A549 (cell line): ENCODE measurements around the gene CASTOR1.

Experiments
- CHD4 ChIP-seq: fragments of 200-600 bp; sonication (generic); IDR thresholded peaks from 2 replicates; pipeline ENCODE4 v1.6.1; 2016; ENCODE audit warnings: antibody characterized with exemption, mild to moderate bottlenecking, borderline replicate concordance
- EP300 ChIP-seq, 2 experiments: fragments of >200 bp; sonication (Bioruptor Twin); formaldehyde crosslinking; IDR thresholded peaks; 2 replicates in 1 of 2; 3 replicates in 1 of 2; pipeline ENCODE4 v1.6.1; 2016 to 2017
- MAZ ChIP-seq: fragments of 150-350 bp; IDR thresholded peaks from 2 replicates; pipeline ENCODE4 v1.6.1; 2014; ENCODE audit warnings: antibody characterized with exemption, low read depth, low read length, borderline replicate concordance
- POLR2A ChIP-seq: IDR thresholded peaks from 2 replicates; pipeline ENCODE4 v1.6.1; 2012; ENCODE audit warnings: mild to moderate bottlenecking, low read length
- TFCP2L1 ChIP-seq: fragments of 250-450 bp; sonication (Bioruptor Pico); IDR thresholded peaks from 2 replicates; pipeline ENCODE4 v1.5.0; 2021; ENCODE audit warnings: mild to moderate bottlenecking
- ZSCAN20 ChIP-seq: fragments of 250-450 bp; sonication (Bioruptor Pico); IDR thresholded peaks from 2 replicates; pipeline ENCODE4 v1.8.0; 2022; ENCODE audit warnings: mild to moderate bottlenecking, moderate library complexity
- TF ChIP-seq, protein P1 (sequence below): fragments of >200 bp; sonication (Bioruptor Twin); formaldehyde crosslinking; IDR thresholded peaks from 3 replicates; pipeline ENCODE4 v1.5.1; 2016

DNA sequence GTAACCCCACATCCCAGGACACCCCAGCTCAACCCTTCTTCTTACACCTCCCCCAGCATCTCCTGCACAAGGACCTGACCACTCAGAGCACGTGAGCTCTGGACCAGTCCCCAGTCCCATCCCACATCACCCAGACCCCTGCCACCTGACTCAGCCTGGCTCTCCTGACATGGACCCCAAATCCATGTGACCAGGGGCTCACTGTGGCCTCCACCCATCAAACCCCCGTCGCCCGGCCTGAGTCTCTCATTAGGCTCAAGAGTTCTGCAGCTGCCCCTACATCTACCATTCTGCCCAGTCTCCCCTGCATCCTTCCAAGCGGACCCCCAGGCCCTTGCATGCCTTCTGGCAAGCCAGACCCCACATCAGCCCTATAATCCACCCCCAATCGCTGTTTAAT lies 40.8 kb downstream of the CASTOR1 start:
- TF ChIP-seq ZSCAN20 (CRISPR knock-in tag) = no peak
- no peak for TF ChIP-seq POLR2A
- TF ChIP-seq, protein P1, sequence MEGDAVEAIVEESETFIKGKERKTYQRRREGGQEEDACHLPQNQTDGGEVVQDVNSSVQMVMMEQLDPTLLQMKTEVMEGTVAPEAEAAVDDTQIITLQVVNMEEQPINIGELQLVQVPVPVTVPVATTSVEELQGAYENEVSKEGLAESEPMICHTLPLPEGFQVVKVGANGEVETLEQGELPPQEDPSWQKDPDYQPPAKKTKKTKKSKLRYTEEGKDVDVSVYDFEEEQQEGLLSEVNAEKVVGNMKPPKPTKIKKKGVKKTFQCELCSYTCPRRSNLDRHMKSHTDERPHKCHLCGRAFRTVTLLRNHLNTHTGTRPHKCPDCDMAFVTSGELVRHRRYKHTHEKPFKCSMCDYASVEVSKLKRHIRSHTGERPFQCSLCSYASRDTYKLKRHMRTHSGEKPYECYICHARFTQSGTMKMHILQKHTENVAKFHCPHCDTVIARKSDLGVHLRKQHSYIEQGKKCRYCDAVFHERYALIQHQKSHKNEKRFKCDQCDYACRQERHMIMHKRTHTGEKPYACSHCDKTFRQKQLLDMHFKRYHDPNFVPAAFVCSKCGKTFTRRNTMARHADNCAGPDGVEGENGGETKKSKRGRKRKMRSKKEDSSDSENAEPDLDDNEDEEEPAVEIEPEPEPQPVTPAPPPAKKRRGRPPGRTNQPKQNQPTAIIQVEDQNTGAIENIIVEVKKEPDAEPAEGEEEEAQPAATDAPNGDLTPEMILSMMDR = no peak
- TF ChIP-seq MAZ = no peak
- no peak for TF ChIP-seq CHD4
- TF ChIP-seq EP300 (IDR thresholded peaks at IDR 0.05) = no peak
- TF ChIP-seq TFCP2L1 (CRISPR knock-in tag) = no peak
